NCI-H1930 (cell line): ENCODE results near the gene YPEL1.
"Not testable (repeated sequence)": the region's sequence is repeated elsewhere in the genome, so short reads cannot be mapped to it uniquely, and the experiment has no call there.

Experiments used
- DNase-seq, 2 experiments: peaks; one replicate each; lab custom pipeline; 2025; lab: John Stamatoyannopoulos, UW

YPEL1 gene

DNA sequence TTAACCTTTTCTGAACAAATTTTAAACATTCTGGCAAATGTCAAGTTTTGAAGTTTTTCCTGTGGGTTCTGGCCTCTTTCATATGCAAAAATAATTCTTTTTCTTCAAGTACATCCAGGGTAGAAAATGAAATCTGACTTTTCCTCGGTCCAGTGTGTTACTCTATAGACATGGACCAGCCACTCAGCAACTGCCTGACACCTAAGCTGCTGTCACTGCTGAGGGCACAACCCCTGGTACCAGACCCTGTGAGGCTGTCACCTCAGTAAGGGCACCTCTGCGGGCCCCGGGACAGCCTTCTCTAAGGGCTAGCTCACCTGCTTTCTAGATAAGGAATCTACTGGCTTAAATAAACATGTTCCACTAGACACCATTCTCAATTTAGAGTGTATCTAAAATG, 36.0 kb downstream of the YPEL1 start:
- no peak for DNase-seq

DNA sequence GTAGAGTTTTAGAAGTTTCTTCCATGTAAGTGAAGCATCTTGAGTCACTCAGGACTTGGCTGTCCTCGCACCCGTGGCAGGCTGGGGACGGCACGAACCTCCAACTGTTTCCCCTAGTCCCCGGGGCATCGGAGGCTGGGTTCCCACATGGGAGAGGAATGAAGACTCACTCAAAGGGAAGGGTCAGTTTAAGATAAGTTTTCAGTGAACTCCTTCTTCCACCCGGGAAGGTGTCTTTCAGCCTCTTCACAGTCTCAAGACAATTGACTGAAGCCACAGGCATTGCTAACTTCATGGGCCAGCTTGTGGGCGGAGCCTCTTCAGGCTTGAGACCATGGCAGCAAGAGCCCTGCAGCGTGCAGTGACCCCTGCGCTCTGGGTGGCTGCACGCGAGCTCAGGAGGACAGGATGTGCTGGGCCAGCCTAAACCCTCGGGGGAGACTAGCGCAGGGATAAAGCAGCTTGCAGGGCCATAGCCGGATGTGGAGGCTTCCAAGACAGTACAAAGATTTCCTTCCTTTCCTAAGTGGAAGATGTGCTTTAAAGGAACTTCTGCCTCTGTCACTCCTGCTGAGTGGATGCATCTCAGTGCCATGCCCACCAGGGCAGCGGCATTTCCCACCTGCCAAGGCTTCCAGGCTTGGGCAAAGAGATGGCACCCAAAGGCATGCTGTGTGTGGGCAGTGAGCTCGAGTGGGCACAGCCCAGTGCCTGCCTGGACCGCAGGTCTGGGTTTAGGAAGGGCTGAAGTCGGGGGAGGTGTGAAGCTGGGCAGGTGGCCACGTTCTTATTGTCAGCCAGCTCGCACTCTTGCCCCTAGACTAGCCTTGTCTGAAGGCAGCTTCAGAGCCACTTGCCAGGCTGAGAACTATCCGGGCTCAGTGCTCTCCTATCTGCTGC, 36.9 kb downstream of the YPEL1 start:
- no peak for DNase-seq

DNA sequence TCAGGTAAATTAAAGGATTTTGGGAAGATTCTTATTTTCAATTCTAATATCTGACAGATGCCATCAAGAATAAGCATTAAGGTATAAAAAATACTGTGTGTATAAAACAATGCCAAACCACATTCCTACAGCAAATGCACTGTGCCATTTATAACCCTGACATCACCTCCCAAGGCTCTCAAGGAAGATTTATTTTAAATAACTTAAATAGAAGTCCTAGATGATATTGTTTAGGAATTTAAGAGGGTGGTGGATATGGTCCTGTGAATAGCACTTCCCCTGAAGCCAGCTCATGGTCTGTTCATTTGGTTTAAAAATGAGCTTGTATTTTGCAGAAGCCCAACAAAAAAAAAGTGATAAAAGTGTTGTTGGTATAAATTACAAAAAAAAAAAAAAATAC, 37.7 kb downstream of the YPEL1 start:
- DNase-seq = no peak

DNA sequence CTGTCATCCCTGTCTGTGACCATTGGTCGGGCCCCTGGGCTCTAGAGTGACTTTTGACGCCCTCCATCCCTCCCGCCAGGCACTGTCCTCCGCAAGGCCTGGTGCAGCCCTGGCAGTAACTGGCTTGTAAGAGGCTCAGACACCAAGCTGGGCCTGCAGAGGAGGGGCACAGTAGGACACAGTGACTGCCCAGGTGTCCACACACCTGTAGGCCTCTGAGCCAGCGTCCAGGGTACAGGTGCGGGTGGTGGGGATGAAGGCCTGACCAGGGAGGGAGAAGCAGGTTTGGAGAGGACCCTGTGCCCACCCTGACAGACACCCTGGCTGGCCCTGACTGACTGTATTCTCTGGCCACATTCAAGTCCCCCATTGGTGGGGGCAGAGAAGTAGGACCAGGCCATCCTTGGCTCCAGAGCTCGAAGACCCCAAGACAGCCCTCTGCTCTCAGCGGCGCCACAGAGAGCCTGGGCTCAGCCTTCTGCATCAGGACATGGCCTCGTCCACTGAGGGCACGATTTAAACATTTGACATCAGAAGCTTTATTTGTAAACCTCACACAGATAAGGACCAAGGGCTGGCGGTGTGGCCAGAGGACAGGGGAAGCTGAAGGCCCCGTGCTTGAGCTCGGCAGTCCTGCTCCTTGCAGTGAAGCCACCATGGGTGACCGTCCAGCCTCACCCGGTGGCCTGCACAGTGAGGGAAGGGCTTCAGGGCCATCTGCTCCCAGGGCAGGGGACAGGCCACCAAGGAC, 38.4 kb downstream of the YPEL1 start:
- no peak for DNase-seq

DNA sequence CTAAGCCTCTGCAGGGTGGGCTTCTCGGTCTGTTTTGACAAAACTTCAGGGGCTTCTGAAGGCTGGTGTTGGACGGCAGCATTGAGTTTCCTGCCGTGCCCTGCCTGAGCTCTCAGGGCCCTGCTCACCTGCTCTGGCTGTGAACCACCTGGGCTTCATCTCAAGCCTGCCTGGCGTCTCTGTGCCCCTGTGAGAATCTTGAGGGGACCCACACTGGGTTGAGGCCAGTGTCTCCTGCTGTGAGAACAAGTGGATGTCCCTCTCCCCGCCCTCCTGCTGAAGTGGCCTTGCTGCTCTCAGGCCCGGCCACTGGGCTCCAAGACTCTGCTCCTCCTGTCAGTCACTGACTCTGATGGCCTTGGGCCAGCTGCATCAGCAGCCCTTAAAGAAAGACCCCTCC, 39.5 kb downstream of the YPEL1 start:
- no peak for DNase-seq

DNA sequence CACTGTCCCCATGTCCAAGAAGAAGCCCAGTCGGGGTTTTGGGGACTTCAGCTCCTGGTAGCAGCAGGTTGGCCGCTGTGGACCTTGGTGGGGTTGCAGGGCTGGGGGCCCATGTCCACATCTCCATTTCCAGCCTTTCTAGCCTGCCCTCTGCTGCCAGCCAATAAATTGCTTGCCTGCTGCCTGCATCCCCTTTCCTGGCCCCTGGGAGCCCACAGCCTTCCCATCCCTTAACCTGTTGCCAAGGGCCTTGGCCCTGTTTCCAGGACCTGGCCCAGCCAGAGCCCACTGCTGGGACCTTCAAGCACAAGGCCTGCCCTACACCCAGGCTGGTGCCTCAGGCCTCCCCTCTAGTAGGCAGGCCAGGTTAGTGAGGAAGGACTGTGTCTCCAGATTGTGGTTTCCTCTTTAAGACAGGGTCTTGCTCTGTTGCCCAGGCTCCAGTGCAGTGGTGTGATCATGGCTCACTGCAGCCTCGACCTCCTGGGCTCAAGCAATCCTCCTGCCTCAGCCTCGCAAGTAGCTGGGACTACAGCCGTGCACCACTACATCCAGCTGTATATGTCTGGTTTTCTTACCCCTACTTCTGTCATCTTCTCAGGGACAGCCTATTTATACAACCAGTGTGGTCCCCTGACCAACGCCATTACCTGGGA, 40.0 kb downstream of the YPEL1 start:
- DNase-seq = no peak

DNA sequence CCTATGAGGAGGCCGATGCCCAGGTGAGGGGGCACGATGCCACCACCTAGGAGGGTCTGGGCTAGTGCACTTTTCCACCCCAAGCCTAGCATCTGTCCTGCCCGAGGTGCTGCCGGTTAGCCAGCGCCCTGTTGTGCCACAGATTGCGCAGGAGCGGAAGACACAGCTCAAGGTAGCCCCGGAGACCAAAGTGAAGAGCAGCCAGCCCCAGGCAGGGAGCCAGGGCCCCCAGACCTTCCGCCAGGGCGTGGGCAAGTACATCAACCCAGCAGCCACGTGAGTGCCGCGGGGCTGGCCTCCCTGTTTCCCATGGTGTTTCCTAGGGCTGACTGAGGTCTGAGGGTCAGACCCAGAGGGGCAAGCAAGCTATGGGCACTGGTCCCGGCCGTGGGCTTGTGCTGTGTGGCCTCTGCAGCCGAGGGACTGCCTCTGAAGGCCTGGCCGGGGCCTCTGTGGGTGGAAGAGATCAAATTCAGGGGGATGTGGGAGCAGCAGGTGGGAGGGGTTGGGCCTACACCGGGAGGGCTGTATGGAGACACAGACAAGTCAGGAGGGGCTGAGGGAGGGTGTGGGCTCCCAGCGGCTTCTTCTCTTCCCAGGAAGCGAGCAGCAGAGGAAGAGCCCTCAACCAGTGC, 40.7 kb downstream of the YPEL1 start:
- DNase-seq = no peak

DNA sequence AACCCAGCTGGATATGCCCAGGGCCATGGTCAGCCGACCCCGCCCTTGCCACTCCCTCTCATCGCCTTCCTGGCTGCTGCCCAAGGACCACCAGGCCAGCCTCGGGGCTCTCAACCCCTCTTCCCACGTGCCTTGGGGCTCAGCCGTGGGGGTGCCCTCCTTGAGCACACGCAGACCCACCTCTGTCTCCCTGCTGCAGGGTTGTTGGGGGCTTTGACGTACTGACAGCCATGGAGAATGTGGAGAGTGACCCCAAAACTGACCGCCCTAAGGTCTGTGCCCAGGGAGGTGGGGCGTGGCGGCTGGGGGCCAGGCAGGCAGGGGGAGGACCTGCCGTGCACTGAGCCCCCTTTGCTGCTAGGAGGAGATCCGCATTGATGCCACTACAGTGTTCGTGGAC, 41.2 kb downstream of the YPEL1 start:
- no peak for DNase-seq

DNA sequence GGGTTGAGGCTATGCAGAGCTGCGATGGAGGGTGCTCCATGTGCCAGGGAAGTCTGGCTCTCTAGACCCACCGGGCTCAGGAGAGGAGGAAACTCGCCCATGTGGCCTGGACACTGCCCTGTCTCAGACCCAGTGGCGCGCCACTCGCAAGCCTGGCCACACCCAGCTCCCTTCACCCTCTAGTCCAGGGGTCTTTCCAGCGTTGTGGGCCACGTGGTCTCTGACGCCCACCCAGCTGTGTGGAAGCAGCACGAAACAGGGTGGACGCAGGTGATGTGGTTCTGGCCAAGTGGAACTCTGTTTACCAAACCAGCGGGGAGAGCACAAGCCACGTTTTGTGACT, 41.6 kb downstream of the YPEL1 start:
- DNase-seq = no peak

DNA sequence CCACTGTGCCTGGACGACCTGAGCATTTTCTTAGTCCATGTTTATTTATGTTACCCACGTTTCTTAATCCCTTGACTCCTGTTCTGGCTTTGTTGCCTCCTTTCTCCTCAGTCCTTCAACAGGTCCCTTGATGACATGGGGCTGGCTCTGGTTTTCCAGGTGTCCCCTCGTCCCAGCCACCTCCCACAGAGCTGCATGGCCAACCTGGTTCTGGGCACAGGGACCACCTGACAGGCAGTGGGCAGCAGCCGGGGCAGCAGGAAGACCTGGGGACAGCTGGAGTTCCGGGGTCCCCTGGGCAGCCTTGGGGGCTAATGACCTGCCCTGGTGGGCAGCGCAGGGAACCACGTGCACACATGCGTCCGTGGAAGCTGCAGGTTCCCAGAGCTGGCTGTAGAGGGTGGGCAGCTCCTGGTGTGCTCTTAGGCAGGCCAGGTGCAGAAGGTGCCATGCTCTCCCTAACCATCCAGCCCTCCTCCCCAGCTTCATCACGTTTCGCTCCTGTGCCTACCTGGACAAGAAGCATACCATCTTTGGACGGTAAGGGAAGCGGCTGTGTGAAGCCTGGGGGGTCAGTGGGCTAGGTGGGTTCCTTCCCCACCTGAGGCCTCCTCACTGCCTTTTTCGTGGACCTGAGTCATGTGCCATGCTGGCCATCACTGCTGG, 42.1 kb downstream of the YPEL1 start:
- no peak for DNase-seq

DNA sequence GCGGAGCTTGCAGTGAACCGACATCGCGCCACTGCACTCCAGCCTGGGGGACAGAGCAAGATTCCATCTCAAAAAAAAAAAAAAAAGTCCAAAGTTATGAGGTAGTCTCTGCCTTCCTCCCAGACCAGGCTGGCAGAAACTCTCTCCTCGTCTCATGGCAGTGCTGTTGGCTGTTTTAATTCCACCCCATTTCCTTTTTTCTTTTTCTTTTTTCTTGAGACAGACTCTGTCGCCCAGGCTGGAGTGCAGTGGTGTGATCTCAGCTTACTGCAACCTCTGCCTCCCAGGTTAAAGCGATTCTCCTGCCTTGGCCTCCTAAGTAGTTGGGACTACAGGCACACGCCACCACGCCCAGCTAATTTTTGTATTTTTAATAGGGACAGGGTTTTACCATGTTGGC, 42.7 kb downstream of the YPEL1 start:
- not testable (repeated sequence) for DNase-seq

DNA sequence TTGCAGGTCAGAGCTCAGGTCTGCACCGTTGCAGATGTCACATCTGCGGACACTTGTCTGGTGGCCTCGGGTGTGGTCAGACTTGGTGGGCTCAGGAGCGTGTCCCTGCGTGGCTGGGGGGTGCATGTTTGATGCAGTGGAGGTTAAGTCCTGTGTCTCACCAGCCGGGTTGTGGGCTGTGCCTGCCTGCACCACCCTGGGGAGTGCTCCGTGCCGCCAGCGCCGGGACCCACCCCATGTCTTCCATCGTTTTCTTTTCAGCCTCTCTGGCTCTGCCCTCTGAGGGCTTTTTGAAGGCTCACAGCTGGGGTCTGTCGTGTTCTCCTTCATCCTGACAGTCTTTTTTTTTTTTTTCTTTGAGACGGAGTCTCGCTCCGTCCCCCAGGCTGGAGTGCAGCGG, 43.8 kb downstream of the YPEL1 start:
- no peak for DNase-seq

DNA sequence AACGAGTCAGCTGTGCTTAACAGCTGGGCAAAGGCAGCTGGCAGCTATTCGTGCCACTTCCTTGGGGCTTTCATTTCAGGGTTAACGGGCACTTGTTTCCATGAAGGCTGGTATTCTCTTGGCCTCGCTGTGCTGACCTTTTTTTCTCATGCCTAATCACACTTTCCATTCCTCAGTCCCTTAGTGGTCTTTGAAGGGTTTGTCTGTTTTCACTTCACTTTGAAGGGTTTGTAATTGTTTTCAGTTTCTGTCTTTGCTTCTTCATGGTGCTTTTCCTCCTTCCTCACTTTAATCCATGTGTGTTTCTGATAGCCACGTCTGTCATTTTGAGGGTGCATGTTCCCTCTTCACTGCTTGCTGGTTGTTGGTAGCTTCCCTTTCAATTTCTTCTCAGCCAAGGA, 45.2 kb downstream of the YPEL1 start:
- DNase-seq = no peak

DNA sequence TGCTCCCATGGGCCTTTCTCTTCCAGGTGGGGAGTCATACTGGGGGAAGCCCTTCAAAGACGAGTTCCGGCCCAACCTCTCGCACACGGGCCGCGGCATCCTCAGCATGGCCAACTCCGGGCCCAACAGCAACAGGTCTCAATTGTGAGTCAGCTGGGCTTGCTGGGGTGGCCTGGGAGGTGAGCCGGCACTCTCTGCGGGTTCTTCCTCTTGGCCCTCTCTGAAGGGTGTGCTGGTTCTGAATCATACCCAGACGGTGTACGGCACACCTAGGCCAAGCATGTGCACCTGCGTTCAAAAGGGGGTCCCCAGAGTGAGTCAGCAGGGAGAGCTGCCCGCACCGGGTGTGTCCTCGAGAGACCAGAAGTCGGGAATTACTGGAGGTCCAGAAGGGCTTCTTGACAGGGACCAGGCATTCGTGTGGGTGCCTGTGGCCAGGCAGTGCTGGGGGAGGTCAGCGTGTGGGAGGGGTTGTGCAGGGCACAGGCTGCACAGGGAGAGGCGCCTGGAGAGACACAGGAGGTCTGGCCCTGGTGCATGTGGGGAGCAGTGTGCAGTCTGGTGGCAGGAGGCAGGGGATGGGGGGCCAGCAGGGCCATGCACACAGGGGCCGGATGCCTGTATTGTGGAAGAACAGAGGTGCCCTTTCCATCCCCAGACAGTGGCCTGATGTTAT, 46.8 kb downstream of the YPEL1 start:
- DNase-seq = no peak

DNA sequence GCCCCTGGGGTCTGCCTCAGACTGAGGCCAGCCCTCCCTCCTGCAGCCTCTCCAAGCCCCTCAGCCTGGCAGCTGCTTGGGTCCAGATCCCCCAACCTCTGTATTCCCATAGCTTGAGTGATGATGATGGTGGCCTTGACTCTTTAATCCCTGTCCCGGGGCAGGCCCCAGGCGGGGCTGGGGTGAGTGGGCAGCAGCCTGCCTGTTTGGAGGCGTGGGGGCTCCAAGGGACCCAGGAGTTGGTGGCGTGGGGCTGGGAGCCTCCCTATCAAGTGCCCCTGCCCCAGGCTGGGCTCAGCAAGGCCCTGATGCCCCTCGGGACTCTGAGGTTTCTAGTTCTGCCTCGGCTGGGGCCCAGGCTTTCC, 47.3 kb downstream of the YPEL1 start:
- no peak for DNase-seq

DNA sequence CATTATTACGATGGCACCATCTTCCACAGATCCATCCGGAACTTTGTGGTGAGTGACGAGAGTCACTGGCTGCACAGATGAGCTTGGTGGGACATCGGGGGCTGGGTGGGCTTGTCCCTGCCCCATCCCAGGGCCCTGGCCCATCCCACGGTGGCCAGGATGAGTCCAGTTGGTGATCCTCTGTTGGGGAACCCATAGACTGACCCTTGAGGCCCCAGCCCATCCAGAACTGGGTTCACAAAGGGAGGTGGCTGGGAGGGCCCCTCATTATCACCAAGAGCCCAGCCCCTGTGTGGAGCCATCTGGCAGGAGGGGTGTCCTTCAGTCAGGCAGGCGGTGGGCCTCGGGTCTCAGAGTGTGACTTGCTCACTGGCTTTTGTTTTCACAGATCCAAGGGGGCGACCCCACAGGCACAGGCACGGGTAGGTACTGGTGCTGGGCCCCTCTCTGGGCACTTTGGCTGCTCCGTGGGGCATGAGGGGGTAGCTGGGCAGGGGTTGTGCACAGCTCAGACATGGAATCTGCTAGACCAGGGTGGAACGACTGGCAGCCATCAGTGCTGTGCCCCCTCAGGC, 47.8 kb downstream of the YPEL1 start:
- DNase-seq = no peak

DNA sequence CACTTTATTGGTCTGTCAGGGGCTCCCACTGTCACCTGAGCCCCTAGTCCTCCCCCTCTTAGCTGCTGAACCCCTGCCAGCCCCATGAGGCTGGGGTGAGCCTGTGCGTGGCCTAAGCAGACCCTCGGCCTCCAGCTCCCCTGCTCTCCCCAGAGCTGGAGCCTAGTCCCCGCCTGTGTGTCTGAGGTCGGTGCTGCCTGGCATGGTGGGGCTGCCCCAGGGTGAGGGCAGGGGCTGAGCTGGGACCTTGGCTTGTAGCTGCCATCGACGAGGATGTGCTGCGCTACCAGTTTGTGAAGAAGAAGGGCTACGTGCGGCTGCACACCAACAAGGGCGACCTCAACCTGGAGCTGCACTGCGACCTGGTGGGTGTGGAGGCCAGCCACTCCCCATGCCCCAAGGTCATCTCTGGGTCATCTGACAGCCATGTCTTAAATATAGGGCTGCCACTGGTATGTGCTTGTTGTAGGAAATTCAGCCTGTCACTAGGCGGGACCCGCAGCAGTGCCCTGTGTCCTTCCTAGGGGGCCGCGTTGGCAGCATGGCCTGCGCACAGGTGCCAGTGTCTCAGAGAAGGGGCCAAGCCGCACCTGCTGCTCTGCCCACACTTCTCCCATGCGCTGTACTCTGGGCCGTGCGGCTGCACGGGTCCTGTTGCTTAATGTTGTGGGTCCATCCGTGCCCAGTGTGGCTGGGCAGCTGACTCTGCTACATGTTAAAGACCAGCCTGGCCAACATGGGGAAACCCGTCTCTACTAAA, 48.8 kb downstream of the YPEL1 start:
- DNase-seq = no peak

DNA sequence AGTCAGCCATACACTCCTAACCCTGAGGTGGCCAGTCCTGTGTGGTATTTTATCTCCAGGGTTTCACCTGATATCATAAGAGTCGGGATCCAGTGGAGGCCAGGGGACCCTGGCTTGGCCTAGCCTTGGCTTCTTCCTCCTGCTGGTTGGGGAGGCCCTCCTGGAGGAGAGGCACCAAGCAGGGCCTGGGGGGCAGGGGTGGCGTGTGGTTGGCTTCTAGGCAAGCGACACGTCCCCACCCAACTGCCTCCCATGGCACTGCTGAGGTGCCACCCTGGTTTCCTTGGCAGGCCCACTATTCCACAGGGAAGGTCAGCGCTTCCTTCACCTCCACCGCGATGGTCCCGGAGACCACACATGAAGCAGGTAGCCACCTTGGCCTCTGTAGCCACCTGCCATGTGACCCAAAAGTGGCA, 49.4 kb downstream of the YPEL1 start:
- no peak for DNase-seq

DNA sequence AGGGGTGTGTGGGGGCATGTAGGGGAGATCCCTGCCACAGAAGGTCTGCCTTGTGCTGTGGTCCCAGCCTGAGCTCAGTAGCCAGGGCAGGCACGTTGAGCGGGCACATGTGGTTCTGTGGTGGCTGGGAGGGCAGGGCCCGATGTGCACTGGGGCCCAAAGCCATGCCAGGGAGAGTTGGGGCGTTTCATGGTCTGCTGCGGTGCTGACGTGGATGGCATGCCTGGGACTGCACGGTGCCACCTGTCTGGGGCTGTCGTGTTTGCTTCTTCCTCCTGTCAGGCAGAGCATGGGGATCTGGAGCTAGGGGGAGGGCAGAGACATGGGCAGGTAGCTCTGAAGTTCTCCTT, 50.5 kb downstream of the YPEL1 start:
- DNase-seq = no peak

DNA sequence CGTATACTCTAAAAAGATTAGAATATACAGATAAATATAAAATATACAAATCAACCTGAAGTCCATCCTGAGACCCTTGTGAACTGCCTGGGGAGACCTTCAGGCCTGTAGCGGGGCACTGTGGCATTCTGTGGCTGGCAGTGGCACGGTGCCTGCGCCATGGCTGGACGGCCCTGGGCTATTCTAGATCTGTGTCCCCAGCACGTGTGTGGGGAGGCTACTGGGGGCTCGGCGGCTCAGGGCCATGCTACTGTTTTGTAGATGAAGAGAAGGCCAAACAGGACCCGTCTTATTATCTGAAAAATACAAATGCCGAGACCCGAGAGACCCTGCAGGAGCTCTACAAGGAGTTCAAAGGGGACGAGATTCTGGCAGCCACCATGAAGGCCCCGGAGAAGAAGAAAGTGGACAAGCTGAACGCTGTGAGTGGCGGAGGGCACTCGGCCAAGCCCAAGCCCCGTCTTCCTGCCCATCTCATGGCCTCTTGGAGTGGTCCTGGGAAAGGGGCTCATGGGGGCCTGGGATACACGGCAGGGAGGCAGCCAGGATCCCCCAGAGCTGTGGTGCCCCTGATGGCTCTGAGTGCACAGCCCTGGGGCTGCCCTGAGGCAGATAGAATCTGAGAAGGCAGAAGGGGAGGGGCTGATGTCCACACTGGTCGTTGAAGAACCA, 51.0 kb downstream of the YPEL1 start:
- DNase-seq = no peak
